ENCODE results near the gene CYP19A1.

GRCh38 chr15:51321316-51321715 lies 17.1 kb downstream of the CYP19A1 start:
- TF ChIP-seq YY1 (IDR thresholded peaks at IDR 0.05; ENCODE audit: low read depth) (no peak), TCF12 (IDR thresholded peaks at IDR 0.05; ENCODE audit: low read depth) (no peak), REST (IDR thresholded peaks at IDR 0.05; ENCODE audit: low read depth) (no peak), MAX (IDR thresholded peaks at IDR 0.05) (no peak), NFIC (IDR thresholded peaks at IDR 0.05) (no peak), CREB1 (IDR thresholded peaks at IDR 0.05; ENCODE audit: low read depth) (no peak), TAF1 (IDR thresholded peaks at IDR 0.05; ENCODE audit: low read depth) (no peak), EP300 (IDR thresholded peaks at IDR 0.05; ENCODE audit: borderline replicate concordance) (no peak), CEBPB (IDR thresholded peaks at IDR 0.05) (no peak)
